IMR-90 (cell line): ENCODE results near the gene RPS6KA5. TPM values are rescaled to one million over a fixed set of nuclear protein-coding genes. Genes with fewer than 3 reads are reported as not detected.

Experiments
- ATAC-seq: fragments of 200-7000 bp; cut with Tn5 transposase; 2 replicates; pipeline ENCODE4 v1.9.1; 2020; ENCODE audit warnings: low read depth, mild to moderate bottlenecking, moderate library complexity
- BruUV-seq: library from RNA; stranded (reverse); fragments of 400-500 nt; replicated peaks from 2 replicates; lab custom pipeline; 2021; lab: Mats Ljungman, UMichigan
- CTCF ChIA-PET: fragments of 300-600 bp; formaldehyde crosslinking; extraction: SDS; loops from one replicate; lab custom pipeline; 2021; ENCODE audit warnings: antibody characterized with exemption; lab: Yijun Ruan, JAX
- POLR2A ChIA-PET: fragments of 300-600 bp; sonication (Branson Sonifier 250); formaldehyde crosslinking; loops from one replicate; lab custom pipeline; 2022; ENCODE audit warnings: antibody characterized with exemption; ENCODE audit not compliant: unreplicated experiment; lab: Charles Lee
- DNase-seq: peaks from one replicate; pipeline ENCODE4 v3.0.0; 2013
- H2AFZ ChIP-seq: replicated peaks from 2 replicates; pipeline ENCODE3; 2013; ENCODE audit warnings: low read length, mild to moderate bottlenecking; ENCODE audit not compliant: poor library complexity
- H2AK5ac ChIP-seq: 2 replicates; pipeline ENCODE4 v1.6.1; 2013; ENCODE audit warnings: low read depth, low read length, inconsistent platforms
- H2AK9ac ChIP-seq: replicated peaks from 2 replicates; pipeline ENCODE3; 2013; ENCODE audit warnings: mild to moderate bottlenecking, low read depth, low read length, moderate library complexity; ENCODE audit not compliant: poor library complexity
- H2BK120ac ChIP-seq: 2 replicates; pipeline ENCODE4 v1.6.1; 2013; ENCODE audit warnings: low read depth, low read length, inconsistent platforms
- H2BK15ac ChIP-seq: 3 replicates; pipeline ENCODE4 v1.6.1; 2013; ENCODE audit warnings: low read depth, low read length, inconsistent platforms
- H2BK20ac ChIP-seq: 2 replicates; pipeline ENCODE4 v1.6.1; 2013; ENCODE audit warnings: low read depth, mild to moderate bottlenecking, inconsistent platforms, low read length, moderate library complexity
- H2BK5ac ChIP-seq: 2 replicates; pipeline ENCODE4 v1.6.1; 2013; ENCODE audit warnings: mild to moderate bottlenecking, low read depth, low read length, inconsistent platforms; ENCODE audit not compliant: poor library complexity, severe bottlenecking
- H3K14ac ChIP-seq: replicated peaks from 2 replicates; pipeline ENCODE4 v1.6.1; 2013; ENCODE audit warnings: low read depth, low read length, inconsistent platforms
- H3K18ac ChIP-seq: 2 replicates; pipeline ENCODE4 v1.6.1; 2013; ENCODE audit warnings: low read depth, low read length, control low read depth
- H3K23ac ChIP-seq: 2 replicates; pipeline ENCODE4 v1.6.1; 2013; ENCODE audit warnings: low read depth, low read length, inconsistent platforms
- H3K27ac ChIP-seq: 2 replicates; pipeline ENCODE4 v1.5.1; 2013; ENCODE audit warnings: mild to moderate bottlenecking, control low read depth, low read length; ENCODE audit not compliant: insufficient read depth
- H3K27me3 ChIP-seq: 2 replicates; pipeline ENCODE4 v1.6.1; 2013; ENCODE audit warnings: low read length; ENCODE audit not compliant: control insufficient read depth, insufficient read depth
- H3K36me3 ChIP-seq: 2 replicates; pipeline ENCODE4 v1.6.1; 2013; ENCODE audit warnings: low read length, mixed read lengths; ENCODE audit not compliant: control insufficient read depth, insufficient read depth
- H3K4ac ChIP-seq: 2 replicates; pipeline ENCODE4 v1.6.1; 2013; ENCODE audit warnings: low read depth, low read length, inconsistent platforms
- H3K4me1 ChIP-seq: 2 replicates; pipeline ENCODE4 v1.6.1; 2013; ENCODE audit warnings: low read length, mixed read lengths; ENCODE audit not compliant: control insufficient read depth, insufficient read depth
- H3K4me2 ChIP-seq: 2 replicates; pipeline ENCODE4 v1.6.1; 2013; ENCODE audit warnings: low read depth, mild to moderate bottlenecking, control low read depth, low read length, moderate library complexity
- H3K4me3 ChIP-seq: 2 replicates; pipeline ENCODE4 v1.5.1; 2013; ENCODE audit warnings: low read depth, mild to moderate bottlenecking, control low read depth, low read length, moderate library complexity; ENCODE audit not compliant: insufficient read depth
- H3K56ac ChIP-seq: 2 replicates; pipeline ENCODE4 v1.6.1; 2013; ENCODE audit warnings: low read length, inconsistent platforms; ENCODE audit not compliant: insufficient read depth; ENCODE audit errors: extremely low read depth
- H3K79me1 ChIP-seq, 2 experiments: 2 replicates each; pipeline ENCODE4 v1.6.1; 2013; ENCODE audit warnings: low read length in 2 of 2, inconsistent platforms in 1 of 2, low read depth in 1 of 2
- H3K9ac ChIP-seq: 2 replicates; pipeline ENCODE4 v1.6.1; 2013; ENCODE audit warnings: low read depth, low read length, control low read depth
- H3K9me1 ChIP-seq: 2 replicates; pipeline ENCODE4 v1.6.1; 2013; ENCODE audit warnings: low read length, inconsistent platforms; ENCODE audit not compliant: insufficient read depth
- H3K9me3 ChIP-seq: 2 replicates; pipeline ENCODE4 v1.6.1; 2013; ENCODE audit warnings: low read length; ENCODE audit not compliant: control insufficient read depth, insufficient read depth
- H4K20me1 ChIP-seq: 2 replicates; pipeline ENCODE4 v1.6.1; 2013; ENCODE audit warnings: low read length, inconsistent platforms; ENCODE audit not compliant: insufficient read depth
- H4K5ac ChIP-seq: 2 replicates; pipeline ENCODE4 v1.6.1; 2013; ENCODE audit warnings: mild to moderate bottlenecking, low read depth, low read length, control low read depth
- H4K8ac ChIP-seq, 2 experiments: 2 replicates each; pipeline ENCODE4 v1.6.1; 2013; ENCODE audit warnings: low read depth in 2 of 2, low read length in 2 of 2, control low read depth in 1 of 2, inconsistent platforms in 1 of 2
- H4K91ac ChIP-seq: 2 replicates; pipeline ENCODE4 v1.6.1; 2013; ENCODE audit warnings: low read depth, low read length, inconsistent platforms; ENCODE audit not compliant: insufficient read depth
- CHD1 ChIP-seq: IDR thresholded peaks from 2 replicates; pipeline ENCODE4 v1.6.1; 2012; ENCODE audit warnings: low read depth, low read length, improper control_type of control experiment
- MAFK ChIP-seq: IDR thresholded peaks from 2 replicates; pipeline ENCODE4 v1.6.1; 2012; ENCODE audit warnings: low read depth, low read length, improper control_type of control experiment
- NFE2L2 ChIP-seq: fragments of 150-350 bp; IDR thresholded peaks from 2 replicates; pipeline ENCODE4 v1.6.1; 2016; ENCODE audit warnings: low read depth, mild to moderate bottlenecking, low read length
- SMC3 ChIP-seq: fragments of 150-350 bp; IDR thresholded peaks from 2 replicates; pipeline ENCODE4 v1.6.1; 2016; ENCODE audit warnings: low read depth, mild to moderate bottlenecking, antibody characterized with exemption, low read length, moderate library complexity
- WGBS, 2 experiments: methylation state at CpG; one replicate each; pipeline versions ENCODE4 v1.1.5 to v1.1.7; 2013; ENCODE audit warnings: missing lambda C conversion rate in 2 of 2; ENCODE audit not compliant: insufficient read length in 1 of 2; ENCODE audit errors: extremely low coverage in 2 of 2; 5-methylcytosine and 5-hydroxymethylcytosine counted together
- dilution Hi-C: fragments of 300-500 bp; cut with HindIII; formaldehyde crosslinking; loops from one replicate; pipeline ENCODE4 v1.14.3; 2018; ENCODE audit warnings: low sequenced_read_pairs; ENCODE audit not compliant: unreplicated experiment
- in situ Hi-C: fragments of 300-500 bp; cut with MboI; formaldehyde crosslinking; loops from 3 replicates; pipeline ENCODE4 v1.14.3; 2019; ENCODE audit warnings: low sequenced_read_pairs, inconsistent platforms, mixed read lengths
- intact Hi-C: fragments of 100-400 bp; cut with micrococcal nuclease; formaldehyde crosslinking; loops from 2 replicates; pipeline ENCODE4 v1.10.0; 2022
- polyA plus RNA-seq, 3 experiments: library from polyadenylated mRNA; depleted of rRNA; stranded (reverse); fragments of >200 nt; gene quantifications; 2 replicates each; pipeline ENCODE4 v1.2.3, GENCODE V29; 2012; ENCODE audit warnings: low replicate concordance in 1 of 3
- total RNA-seq: library from RNA; depleted of rRNA; stranded (reverse); fragments of >200 nt; gene quantifications from 2 replicates; pipeline ENCODE4 v1.2.3, GENCODE V29; 2012

RPS6KA5 gene
- total and polyA plus RNA-seq, 2 of the 4 experiments (the other 2 are of a cell fraction) = 0.36 TPM

GRCh38 chr14:90962505-90963109 is 97.8 kb downstream of the RPS6KA5 start:
- dilution Hi-C loops = no loop called here
- no peak overlapping the region for H3K18ac ChIP-seq
- H3K79me1 ChIP-seq = no peaks in the 10 kb centered on the region
- no peaks in the 10 kb centered on the region for H3K36me3 ChIP-seq
- no peak overlapping the region for H2BK20ac ChIP-seq
- no peaks in the 10 kb centered on the region for H3K4me1 ChIP-seq
- no peak overlapping the region for H3K14ac ChIP-seq
- in situ Hi-C loops = no loop called here
- no peak overlapping the region for H4K91ac ChIP-seq
- H2BK15ac ChIP-seq = no peak overlapping the region
- H3K9ac ChIP-seq = no peak overlapping the region
- BruUV-seq = no TSS peak
- H3K56ac ChIP-seq = no peak overlapping the region
- H3K23ac ChIP-seq = no peak overlapping the region
- no peak overlapping the region for H3K4ac ChIP-seq
- TF ChIP-seq MAFK (no peak), CHD1 (no peak), NFE2L2 (no peak), SMC3 (no peak)
- DNase-seq = no peak
- no peak overlapping the region for H2AFZ ChIP-seq
- no peaks in the 10 kb centered on the region for H3K9me1 ChIP-seq
- no peaks in the 10 kb centered on the region for H3K9me3 ChIP-seq
- no peak overlapping the region for H2BK5ac ChIP-seq
- no peak overlapping the region for H4K5ac ChIP-seq
- no peak for ATAC-seq
- ChIA-PET POLR2A (no interaction called here), CTCF (no interaction called here)
- no peak overlapping the region for H2BK120ac ChIP-seq
- H4K8ac ChIP-seq = no peak overlapping the region
- H4K20me1 ChIP-seq = no peaks in the 10 kb centered on the region
- intact Hi-C loops = no loop called here
- H2AK9ac ChIP-seq = no peak overlapping the region
- H3K27me3 ChIP-seq = no peaks in the 10 kb centered on the region
- no peak overlapping the region for H3K4me3 ChIP-seq
- H3K4me2 ChIP-seq = no peak overlapping the region
- no peak overlapping the region for H3K27ac ChIP-seq
- WGBS, 2 experiments = 79% methylated on average over 2 of the region's 11 CpGs; no CpG with 5 or more reads in 1 of the 2 experiments
- no peak overlapping the region for H2AK5ac ChIP-seq
